Measurements from ENCODE around the gene CLTCL1. TPM values are rescaled to one million over a fixed set of nuclear protein-coding genes. Genes with fewer than 3 reads are reported as not detected.

CLTCL1 gene
- total and polyA plus RNA-seq, 2 experiments from 2014 or later: 8.5 to 10.2 TPM

GRCh38 chr22:19240813-19241592 is 50.5 kb downstream of the CLTCL1 start:
- no peaks in the 10 kb centered on the region for H3K9me2 ChIP-seq (ENCODE audit: insufficient read depth)
- 91% methylated on average over 14 of the region's 14 CpGs for WGBS, 2 experiments (ENCODE audit: low coverage in 1 of 2, low lambda C conversion rate in 2 of 2, missing lambda C conversion rate in 2 of 2)

DNA sequence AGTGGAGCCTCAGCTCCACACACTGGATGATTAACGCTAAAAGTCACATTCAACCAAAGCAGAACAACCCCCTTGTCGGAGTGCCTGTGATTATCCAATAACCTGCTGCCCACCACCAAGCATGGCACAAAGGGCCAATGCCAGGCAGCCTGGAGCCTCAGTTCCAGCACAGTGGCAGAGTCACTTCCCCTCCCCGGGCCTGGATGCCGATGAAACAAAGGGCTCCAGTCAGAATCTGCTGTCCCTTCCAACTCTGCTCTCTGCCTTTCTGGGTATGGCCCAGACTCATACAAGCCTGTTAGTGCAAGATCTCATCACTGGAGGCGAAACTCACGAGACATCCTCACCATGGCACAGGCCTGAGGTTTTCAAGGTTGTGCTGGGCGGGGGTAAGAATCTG is 52.1 kb downstream of the CLTCL1 start:
- Histone ChIP-seq H4K20me1 (ENCODE audit: insufficient read depth) (no peaks in the 10 kb centered on the region), H3K36me3 (ENCODE audit: low read depth) (peaks cover 7% of the 10 kb centered on the region; the same call in 1 of the 2 replicates), H2AFZ (no peak overlapping the region), H3K27ac (no peak overlapping the region), H3K4me1 (ENCODE audit: insufficient read depth) (no peaks in the 10 kb centered on the region), H3K27me3 (replicated peaks; ENCODE audit: insufficient read depth) (no peaks in the 10 kb centered on the region), H3K79me2 (ENCODE audit: insufficient read depth) (no peaks in the 10 kb centered on the region), H3K9me2 (ENCODE audit: insufficient read depth) (no peaks in the 10 kb centered on the region), H3K9me3 (ENCODE audit: low read depth) (no peaks in the 10 kb centered on the region), H3K4me3 (no peak overlapping the region), H3K9ac (no peak overlapping the region), H3K4me2 (ENCODE audit: unreplicated experiment) (no peak overlapping the region), H3F3A (ENCODE audit: insufficient read depth) (no peaks in the 10 kb centered on the region)
- TF ChIP-seq EZH2 (IDR thresholded peaks at IDR 0.05; ENCODE audit: insufficient read depth, poor library complexity, severe bottlenecking): no peak
- TF ChIP-seq EZH2phosphoT487 (IDR thresholded peaks at IDR 0.05; ENCODE audit: insufficient read depth, low read depth): no peak
- in situ Hi-C loops (cut with MboI): no loop called here
- no peak for DNase-seq
- 95 to 98% methylated on average over 7 of the region's 7 CpGs for WGBS, 2 experiments (ENCODE audit: low coverage in 1 of 2, low lambda C conversion rate in 2 of 2, missing lambda C conversion rate in 2 of 2)

More at GRCh38 chr22:19240813-19241592, 50.5 kb downstream of the CLTCL1 start:
- H3K27ac ChIP-seq: no peak overlapping the region
- no peak overlapping the region for H3K4me2 ChIP-seq (ENCODE audit: unreplicated experiment)
- no peak overlapping the region for H3K9ac ChIP-seq
- peaks cover 6% of the 10 kb centered on the region; the same call in 1 of the 2 replicates for H3K36me3 ChIP-seq (ENCODE audit: low read depth)
- no peak overlapping the region for H2AFZ ChIP-seq
- no peak for DNase-seq
- in situ Hi-C loops (cut with MboI): no loop called here
- no peak for TF ChIP-seq EZH2 (IDR thresholded peaks at IDR 0.05; ENCODE audit: insufficient read depth, poor library complexity, severe bottlenecking)
- TF ChIP-seq EZH2phosphoT487 (IDR thresholded peaks at IDR 0.05; ENCODE audit: insufficient read depth, low read depth): no peak
- no peaks in the 10 kb centered on the region for H4K20me1 ChIP-seq (ENCODE audit: insufficient read depth)
- H3K9me3 ChIP-seq (ENCODE audit: low read depth): no peaks in the 10 kb centered on the region
- H3K79me2 ChIP-seq (ENCODE audit: insufficient read depth): no peaks in the 10 kb centered on the region
- H3K4me1 ChIP-seq (ENCODE audit: insufficient read depth): no peaks in the 10 kb centered on the region
- H3K27me3 ChIP-seq (replicated peaks; ENCODE audit: insufficient read depth): no peaks in the 10 kb centered on the region
- H3F3A ChIP-seq (ENCODE audit: insufficient read depth): no peaks in the 10 kb centered on the region
- H3K4me3 ChIP-seq: no peak overlapping the region

- no peak overlapping the region for H3K4me2 ChIP-seq (ENCODE audit: unreplicated experiment)
- DNase-seq: no peak
- peaks cover 10% of the 10 kb centered on the region; the same call in 1 of the 2 replicates for H3K36me3 ChIP-seq (ENCODE audit: low read depth)
- TF ChIP-seq EZH2 (IDR thresholded peaks at IDR 0.05; ENCODE audit: insufficient read depth, poor library complexity, severe bottlenecking): no peak
- no peak for TF ChIP-seq EZH2phosphoT487 (IDR thresholded peaks at IDR 0.05; ENCODE audit: insufficient read depth, low read depth)
- H3F3A ChIP-seq (ENCODE audit: insufficient read depth): no peaks in the 10 kb centered on the region
- H2AFZ ChIP-seq: no peak overlapping the region
- no peak overlapping the region for H3K4me3 ChIP-seq
- no peaks in the 10 kb centered on the region for H3K9me2 ChIP-seq (ENCODE audit: insufficient read depth)
- H3K4me1 ChIP-seq (ENCODE audit: insufficient read depth): no peaks in the 10 kb centered on the region
- no peak overlapping the region for H3K9ac ChIP-seq
- in situ Hi-C loops (cut with MboI): no loop called here
- no peaks in the 10 kb centered on the region for H3K27me3 ChIP-seq (replicated peaks; ENCODE audit: insufficient read depth)
- H4K20me1 ChIP-seq (ENCODE audit: insufficient read depth): no peaks in the 10 kb centered on the region
- no peaks in the 10 kb centered on the region for H3K9me3 ChIP-seq (ENCODE audit: low read depth)
- no peaks in the 10 kb centered on the region for H3K79me2 ChIP-seq (ENCODE audit: insufficient read depth)
- 87 to 88% methylated on average over 7 of the region's 7 CpGs for WGBS, 2 experiments (ENCODE audit: low coverage in 1 of 2, low lambda C conversion rate in 2 of 2, missing lambda C conversion rate in 2 of 2)
- H3K27ac ChIP-seq: no peak overlapping the region
Measured at GRCh38 chr22:19238900-19239299, 52.6 kb downstream of the CLTCL1 start.

- in situ Hi-C loops (cut with MboI): no loop called here
Measured at GRCh38 chr22:19235874-19236273, 55.6 kb downstream of the CLTCL1 start.

More at GRCh38 chr22:19235874-19236273, 55.6 kb downstream of the CLTCL1 start:
- H3K9ac ChIP-seq: no peak overlapping the region
- no peak overlapping the region for H3K27ac ChIP-seq
- TF ChIP-seq EZH2phosphoT487 (IDR thresholded peaks at IDR 0.05; ENCODE audit: insufficient read depth, low read depth) (no peak), EZH2 (IDR thresholded peaks at IDR 0.05; ENCODE audit: insufficient read depth, poor library complexity, severe bottlenecking) (no peak)
- no peak for DNase-seq
- no peaks in the 10 kb centered on the region for H3K9me3 ChIP-seq (ENCODE audit: low read depth)
- no peaks in the 10 kb centered on the region for H3K9me2 ChIP-seq (ENCODE audit: insufficient read depth)
- peaks cover 14% of the 10 kb centered on the region for H3K36me3 ChIP-seq (ENCODE audit: low read depth)
- H3F3A ChIP-seq (ENCODE audit: insufficient read depth): no peaks in the 10 kb centered on the region
- no peaks in the 10 kb centered on the region for H3K79me2 ChIP-seq (ENCODE audit: insufficient read depth)
- 86 to 88% methylated on average over 4 of the region's 4 CpGs for WGBS, 2 experiments (ENCODE audit: low coverage in 1 of 2, low lambda C conversion rate in 2 of 2, missing lambda C conversion rate in 2 of 2)
- no peaks in the 10 kb centered on the region for H3K4me1 ChIP-seq (ENCODE audit: insufficient read depth)
- H4K20me1 ChIP-seq (ENCODE audit: insufficient read depth): no peaks in the 10 kb centered on the region
- no peak overlapping the region for H2AFZ ChIP-seq
- no peak overlapping the region for H3K4me3 ChIP-seq
- H3K4me2 ChIP-seq (ENCODE audit: unreplicated experiment): no peak overlapping the region
- H3K27me3 ChIP-seq (replicated peaks; ENCODE audit: insufficient read depth): no peaks in the 10 kb centered on the region
